CD14-positive monocyte (primary cell): ENCODE measurements around the gene MALSU1. TPM values are rescaled to one million over a fixed set of nuclear protein-coding genes. Genes with fewer than 3 reads are reported as not detected.

Experiments used
- DNase-seq, 3 donors: peaks; one replicate each; pipeline ENCODE4 v3.0.0-alpha.2; 2011 to 2022
- H2AFZ ChIP-seq: 2 replicates; pipeline ENCODE4 v1.6.0; 2012; ENCODE audit warnings: mild to moderate bottlenecking, low read depth, low read length, inconsistent platforms; ENCODE audit not compliant: insufficient read depth, poor library complexity, severe bottlenecking
- H3K27ac ChIP-seq, 2 donors: 1 replicate in 1 of 2; 2 replicates in 1 of 2; pipeline ENCODE4 v1.5.1; 2012 to 2013; ENCODE audit warnings: low read length in 2 of 2, control low read depth in 1 of 2, inconsistent platforms in 1 of 2, low read depth in 1 of 2, mild to moderate bottlenecking in 1 of 2
- H3K27me3 ChIP-seq, 2 donors: one replicate each; pipeline versions ENCODE4 v1.6.0 to v1.6.1; 2011 to 2013; ENCODE audit warnings: low read length in 2 of 2; ENCODE audit not compliant: control insufficient read depth in 2 of 2, insufficient read depth in 2 of 2
- H3K36me3 ChIP-seq, 2 donors: replicated peaks in 1 of 2; 1 replicate in 1 of 2; 2 replicates in 1 of 2; pipeline versions ENCODE4 v1.5.1 to v1.6.1; 2012 to 2013; ENCODE audit warnings: low read length in 2 of 2, control low read depth in 1 of 2, inconsistent platforms in 1 of 2, mild to moderate bottlenecking in 1 of 2; ENCODE audit not compliant: insufficient read depth in 2 of 2, control insufficient read depth in 1 of 2
- H3K4me1 ChIP-seq, 2 donors: 1 replicate in 1 of 2; 2 replicates in 1 of 2; pipeline versions ENCODE4 v1.5.1 to v1.6.1; 2012 to 2013; ENCODE audit warnings: low read length in 2 of 2, control low read depth in 1 of 2, inconsistent platforms in 1 of 2, mild to moderate bottlenecking in 1 of 2, moderate library complexity in 1 of 2; ENCODE audit not compliant: insufficient read depth in 2 of 2, control insufficient read depth in 1 of 2
- H3K4me2 ChIP-seq: replicated peaks from 2 replicates; pipeline ENCODE3; 2012; ENCODE audit warnings: low read length, moderate library complexity, mild to moderate bottlenecking; ENCODE audit not compliant: poor library complexity, severe bottlenecking; ENCODE audit errors: extremely low read depth
- H3K4me3 ChIP-seq, 3 experiments: fragments of 200-600 bp in 1 of 3; sonication (generic) in 1 of 3; replicated peaks in 1 of 3; 1 replicate in 2 of 3; 2 replicates in 1 of 3; pipeline ENCODE4 v1.5.1; 2011 to 2013; ENCODE audit warnings: low read length in 3 of 3, mild to moderate bottlenecking in 3 of 3, control low read depth in 2 of 3, low read depth in 2 of 3, inconsistent platforms in 1 of 3, moderate library complexity in 1 of 3
- H3K79me2 ChIP-seq: 2 replicates; pipeline ENCODE4 v1.6.0; 2012; ENCODE audit warnings: mild to moderate bottlenecking, control low read depth, inconsistent platforms, low read length, moderate library complexity; ENCODE audit not compliant: insufficient read depth
- H3K9ac ChIP-seq: 2 replicates; pipeline ENCODE4 v1.6.0; 2017; ENCODE audit warnings: low read length, mild to moderate bottlenecking; ENCODE audit not compliant: insufficient read depth, poor library complexity, severe bottlenecking
- H3K9me3 ChIP-seq, 2 donors: replicated peaks in 1 of 2; 1 replicate in 1 of 2; 2 replicates in 1 of 2; pipeline versions ENCODE4 v1.5.1 to v1.6.1; 2012 to 2013; ENCODE audit warnings: low read length in 2 of 2, control low read depth in 1 of 2; ENCODE audit not compliant: control insufficient read depth in 1 of 2, insufficient read depth in 1 of 2
- H4K20me1 ChIP-seq: 2 replicates; pipeline ENCODE4 v1.6.0; 2012; ENCODE audit warnings: mild to moderate bottlenecking, low read length, control low read depth, moderate library complexity; ENCODE audit not compliant: insufficient read depth
- H3K27ac Mint-ChIP-seq, 7 donors: one replicate each; pipeline ENCODE4 v1.8.0; 2020; ENCODE audit warnings: mild to moderate bottlenecking in 7 of 7, mixed read lengths in 7 of 7, moderate library complexity in 6 of 7, inconsistent platforms in 2 of 7
- H3K27me3 Mint-ChIP-seq, 3 donors: one replicate each; pipeline ENCODE4 v1.8.0; 2021 to 2022; ENCODE audit warnings: low read depth in 3 of 3, mild to moderate bottlenecking in 3 of 3, mixed read lengths in 3 of 3, moderate library complexity in 3 of 3, inconsistent platforms in 1 of 3
- H3K36me3 Mint-ChIP-seq, 2 donors: one replicate each; pipeline ENCODE4 v1.8.0; 2020; ENCODE audit warnings: mixed read lengths in 2 of 2, inconsistent platforms in 1 of 2, mild to moderate bottlenecking in 1 of 2
- H3K4me1 Mint-ChIP-seq: one replicate; pipeline ENCODE4 v1.8.0; 2020; ENCODE audit warnings: mild to moderate bottlenecking, mixed read lengths
- H3K4me3 Mint-ChIP-seq, 2 donors: one replicate each; pipeline ENCODE4 v1.8.0; 2020; ENCODE audit warnings: mild to moderate bottlenecking in 2 of 2, mixed read lengths in 2 of 2, moderate library complexity in 1 of 2
- H3K9me3 Mint-ChIP-seq, 7 donors: one replicate each; pipeline ENCODE4 v1.8.0; 2020 to 2022; ENCODE audit warnings: mixed read lengths in 7 of 7, mild to moderate bottlenecking in 6 of 7, moderate library complexity in 6 of 7, inconsistent platforms in 2 of 7
- CTCF ChIP-seq: fragments of 200-600 bp; IDR thresholded peaks from one replicate; pipeline ENCODE4 v1.8.0; 2022; ENCODE audit warnings: antibody characterized with exemption, mild to moderate bottlenecking
- WGBS: methylation state at CpG from one replicate; pipeline ENCODE4 v1.1.5; 2013; ENCODE audit warnings: missing lambda C conversion rate; ENCODE audit not compliant: insufficient coverage; 5-methylcytosine and 5-hydroxymethylcytosine counted together
- intact Hi-C, 2 donors: fragments of 100-400 bp; cut with micrococcal nuclease; formaldehyde crosslinking; loops; one replicate each; pipeline versions ENCODE4 v1.15.0 to v1.15.1; 2023
- polyA plus RNA-seq, 3 donors: library from polyadenylated mRNA; depleted of rRNA in 1 of 3; unstranded in 2 of 3; stranded (reverse) in 1 of 3; fragments of 300-500 nt in 2 of 3; fragments of >200 nt in 1 of 3; fragmentation: Illumina TruSeq in 2 of 3; gene quantifications; 1 replicate in 2 of 3; 2 replicates in 1 of 3; pipeline ENCODE4 v1.2.3, GENCODE V29; 2012 to 2021

Gene MALSU1
- polyA plus RNA-seq, 3 donors: 16.8 to 41.5 (median 41.4) TPM

- Histone ChIP-seq H3K4me3 (no peak overlapping the region), H3K4me1 (peaks cover 7 to 10% of the 10 kb centered on the region in 2 donors), H3K36me3 (no peaks in the 10 kb centered on the region), H3K9me3 (no peaks in the 10 kb centered on the region), H3K79me2 (no peaks in the 10 kb centered on the region), H3K27me3 (no peaks in the 10 kb centered on the region), H3K9ac (no peak overlapping the region), H3K4me2 (no peak overlapping the region), H2AFZ (no peak overlapping the region), H3K27ac (no peak overlapping the region), H4K20me1 (no peaks in the 10 kb centered on the region)
- no peaks in the 10 kb centered on the region for H3K36me3 Mint-ChIP-seq
- peaks cover 0 to 6% (median 2%) of the 10 kb centered on the region in 7 donors for H3K9me3 Mint-ChIP-seq
- WGBS: no CpG with 5 or more reads among the region's 9 CpGs
- H3K4me3 Mint-ChIP-seq: no peak overlapping the region
- H3K27ac Mint-ChIP-seq: no peak overlapping the region
- intact Hi-C loops: no loop called here
- TF ChIP-seq CTCF: no peak
- H3K4me1 Mint-ChIP-seq: peaks cover 15% of the 10 kb centered on the region
- H3K27me3 Mint-ChIP-seq: peaks cover 0 to 1% (median 0%) of the 10 kb centered on the region in 3 donors
- DNase-seq: no peak
Measured at GRCh38 chr7:23333671-23334246, 34.6 kb downstream of the MALSU1 start.

- Histone ChIP-seq H3K9ac (no peak overlapping the region), H3K27ac (no peak overlapping the region), H3K4me2 (no peak overlapping the region), H3K4me3 (no peak overlapping the region), H3K27me3 (no peaks in the 10 kb centered on the region), H2AFZ (no peak overlapping the region), H3K9me3 (no peaks in the 10 kb centered on the region), H3K36me3 (no peaks in the 10 kb centered on the region), H3K79me2 (no peaks in the 10 kb centered on the region), H3K4me1 (peaks cover 7 to 10% of the 10 kb centered on the region in 2 donors), H4K20me1 (no peaks in the 10 kb centered on the region)
- intact Hi-C loops: no loop called here
- no peak for DNase-seq
- no peak for TF ChIP-seq CTCF
- no peak overlapping the region for H3K27ac Mint-ChIP-seq
- H3K9me3 Mint-ChIP-seq: peaks cover 0 to 6% (median 2%) of the 10 kb centered on the region in 7 donors
- no peak overlapping the region for H3K4me3 Mint-ChIP-seq
- H3K4me1 Mint-ChIP-seq: peaks cover 15% of the 10 kb centered on the region
- H3K27me3 Mint-ChIP-seq: peaks cover 0 to 1% (median 0%) of the 10 kb centered on the region in 3 donors
- 90% methylated on average over 3 of the region's 5 CpGs for WGBS
- no peaks in the 10 kb centered on the region for H3K36me3 Mint-ChIP-seq
Measured at GRCh38 chr7:23334482-23335056, 35.4 kb downstream of the MALSU1 start.
